ENCODE data around the gene EMX1. TPM values are rescaled to one million over a fixed set of nuclear protein-coding genes. Genes with fewer than 3 reads are reported as not detected.

Gene EMX1
- total and polyA plus RNA-seq, 2 of the 13 experiments (the other 11 are each of a cell fraction or from before 2014, with no cell fraction given), result 0.62 to 4.9 TPM

DNA sequence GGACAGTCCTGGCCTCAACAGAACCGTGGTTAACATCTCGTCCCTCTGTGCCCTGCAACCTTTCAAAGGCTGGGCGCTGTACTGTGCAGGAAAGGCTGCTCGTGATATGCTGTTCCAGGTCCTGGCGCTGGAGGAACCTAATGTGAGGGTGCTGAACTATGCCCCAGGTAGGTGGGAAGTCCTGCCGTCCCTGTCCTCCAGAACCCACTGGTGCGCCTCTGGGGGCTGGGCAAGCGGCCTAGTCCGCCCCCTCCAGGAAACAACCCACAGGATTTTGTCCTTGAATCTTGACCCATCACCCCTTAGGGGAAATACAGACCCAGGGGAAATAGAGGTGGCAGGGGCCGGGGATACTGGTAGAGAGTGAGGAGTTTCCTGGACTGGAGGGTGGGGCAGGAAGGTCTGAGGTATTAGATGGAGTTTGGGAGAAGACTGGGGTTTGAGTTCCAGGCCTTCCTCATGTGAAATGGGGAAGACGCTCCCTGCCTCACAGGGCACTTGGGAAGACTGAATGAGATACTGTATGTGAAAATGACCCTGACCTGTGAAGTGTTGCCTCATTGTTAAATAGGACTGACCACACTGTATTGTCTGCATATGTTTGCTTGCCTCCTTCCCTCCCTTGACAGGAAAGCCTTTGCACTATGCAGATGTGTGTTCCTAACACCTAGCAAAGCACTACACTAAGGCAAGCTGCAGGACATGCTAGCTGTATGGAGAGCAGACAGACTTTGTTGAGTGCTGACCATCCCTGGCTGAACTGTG is 28.7 kb upstream of the EMX1 start (continued):
- TF ChIP-seq, protein P1, sequence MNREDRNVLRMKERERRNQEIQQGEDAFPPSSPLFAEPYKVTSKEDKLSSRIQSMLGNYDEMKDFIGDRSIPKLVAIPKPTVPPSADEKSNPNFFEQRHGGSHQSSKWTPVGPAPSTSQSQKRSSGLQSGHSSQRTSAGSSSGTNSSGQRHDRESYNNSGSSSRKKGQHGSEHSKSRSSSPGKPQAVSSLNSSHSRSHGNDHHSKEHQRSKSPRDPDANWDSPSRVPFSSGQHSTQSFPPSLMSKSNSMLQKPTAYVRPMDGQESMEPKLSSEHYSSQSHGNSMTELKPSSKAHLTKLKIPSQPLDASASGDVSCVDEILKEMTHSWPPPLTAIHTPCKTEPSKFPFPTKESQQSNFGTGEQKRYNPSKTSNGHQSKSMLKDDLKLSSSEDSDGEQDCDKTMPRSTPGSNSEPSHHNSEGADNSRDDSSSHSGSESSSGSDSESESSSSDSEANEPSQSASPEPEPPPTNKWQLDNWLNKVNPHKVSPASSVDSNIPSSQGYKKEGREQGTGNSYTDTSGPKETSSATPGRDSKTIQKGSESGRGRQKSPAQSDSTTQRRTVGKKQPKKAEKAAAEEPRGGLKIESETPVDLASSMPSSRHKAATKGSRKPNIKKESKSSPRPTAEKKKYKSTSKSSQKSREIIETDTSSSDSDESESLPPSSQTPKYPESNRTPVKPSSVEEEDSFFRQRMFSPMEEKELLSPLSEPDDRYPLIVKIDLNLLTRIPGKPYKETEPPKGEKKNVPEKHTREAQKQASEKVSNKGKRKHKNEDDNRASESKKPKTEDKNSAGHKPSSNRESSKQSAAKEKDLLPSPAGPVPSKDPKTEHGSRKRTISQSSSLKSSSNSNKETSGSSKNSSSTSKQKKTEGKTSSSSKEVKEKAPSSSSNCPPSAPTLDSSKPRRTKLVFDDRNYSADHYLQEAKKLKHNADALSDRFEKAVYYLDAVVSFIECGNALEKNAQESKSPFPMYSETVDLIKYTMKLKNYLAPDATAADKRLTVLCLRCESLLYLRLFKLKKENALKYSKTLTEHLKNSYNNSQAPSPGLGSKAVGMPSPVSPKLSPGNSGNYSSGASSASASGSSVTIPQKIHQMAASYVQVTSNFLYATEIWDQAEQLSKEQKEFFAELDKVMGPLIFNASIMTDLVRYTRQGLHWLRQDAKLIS (CRISPR knock-in tag; IDR thresholded peaks at IDR 0.05), result no peak
- TF ChIP-seq, protein P2, sequence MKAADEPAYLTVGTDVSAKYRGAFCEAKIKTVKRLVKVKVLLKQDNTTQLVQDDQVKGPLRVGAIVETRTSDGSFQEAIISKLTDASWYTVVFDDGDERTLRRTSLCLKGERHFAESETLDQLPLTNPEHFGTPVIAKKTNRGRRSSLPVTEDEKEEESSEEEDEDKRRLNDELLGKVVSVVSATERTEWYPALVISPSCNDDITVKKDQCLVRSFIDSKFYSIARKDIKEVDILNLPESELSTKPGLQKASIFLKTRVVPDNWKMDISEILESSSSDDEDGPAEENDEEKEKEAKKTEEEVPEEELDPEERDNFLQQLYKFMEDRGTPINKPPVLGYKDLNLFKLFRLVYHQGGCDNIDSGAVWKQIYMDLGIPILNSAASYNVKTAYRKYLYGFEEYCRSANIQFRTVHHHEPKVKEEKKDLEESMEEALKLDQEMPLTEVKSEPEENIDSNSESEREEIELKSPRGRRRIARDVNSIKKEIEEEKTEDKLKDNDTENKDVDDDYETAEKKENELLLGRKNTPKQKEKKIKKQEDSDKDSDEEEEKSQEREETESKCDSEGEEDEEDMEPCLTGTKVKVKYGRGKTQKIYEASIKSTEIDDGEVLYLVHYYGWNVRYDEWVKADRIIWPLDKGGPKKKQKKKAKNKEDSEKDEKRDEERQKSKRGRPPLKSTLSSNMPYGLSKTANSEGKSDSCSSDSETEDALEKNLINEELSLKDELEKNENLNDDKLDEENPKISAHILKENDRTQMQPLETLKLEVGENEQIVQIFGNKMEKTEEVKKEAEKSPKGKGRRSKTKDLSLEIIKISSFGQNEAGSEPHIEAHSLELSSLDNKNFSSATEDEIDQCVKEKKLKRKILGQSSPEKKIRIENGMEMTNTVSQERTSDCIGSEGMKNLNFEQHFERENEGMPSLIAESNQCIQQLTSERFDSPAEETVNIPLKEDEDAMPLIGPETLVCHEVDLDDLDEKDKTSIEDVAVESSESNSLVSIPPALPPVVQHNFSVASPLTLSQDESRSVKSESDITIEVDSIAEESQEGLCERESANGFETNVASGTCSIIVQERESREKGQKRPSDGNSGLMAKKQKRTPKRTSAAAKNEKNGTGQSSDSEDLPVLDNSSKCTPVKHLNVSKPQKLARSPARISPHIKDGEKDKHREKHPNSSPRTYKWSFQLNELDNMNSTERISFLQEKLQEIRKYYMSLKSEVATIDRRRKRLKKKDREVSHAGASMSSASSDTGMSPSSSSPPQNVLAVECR (CRISPR knock-in tag; IDR thresholded peaks at IDR 0.05; ENCODE audit: borderline replicate concordance), result no peak; the same call in 1 of the 2 replicates
- TF ChIP-seq, protein P3, sequence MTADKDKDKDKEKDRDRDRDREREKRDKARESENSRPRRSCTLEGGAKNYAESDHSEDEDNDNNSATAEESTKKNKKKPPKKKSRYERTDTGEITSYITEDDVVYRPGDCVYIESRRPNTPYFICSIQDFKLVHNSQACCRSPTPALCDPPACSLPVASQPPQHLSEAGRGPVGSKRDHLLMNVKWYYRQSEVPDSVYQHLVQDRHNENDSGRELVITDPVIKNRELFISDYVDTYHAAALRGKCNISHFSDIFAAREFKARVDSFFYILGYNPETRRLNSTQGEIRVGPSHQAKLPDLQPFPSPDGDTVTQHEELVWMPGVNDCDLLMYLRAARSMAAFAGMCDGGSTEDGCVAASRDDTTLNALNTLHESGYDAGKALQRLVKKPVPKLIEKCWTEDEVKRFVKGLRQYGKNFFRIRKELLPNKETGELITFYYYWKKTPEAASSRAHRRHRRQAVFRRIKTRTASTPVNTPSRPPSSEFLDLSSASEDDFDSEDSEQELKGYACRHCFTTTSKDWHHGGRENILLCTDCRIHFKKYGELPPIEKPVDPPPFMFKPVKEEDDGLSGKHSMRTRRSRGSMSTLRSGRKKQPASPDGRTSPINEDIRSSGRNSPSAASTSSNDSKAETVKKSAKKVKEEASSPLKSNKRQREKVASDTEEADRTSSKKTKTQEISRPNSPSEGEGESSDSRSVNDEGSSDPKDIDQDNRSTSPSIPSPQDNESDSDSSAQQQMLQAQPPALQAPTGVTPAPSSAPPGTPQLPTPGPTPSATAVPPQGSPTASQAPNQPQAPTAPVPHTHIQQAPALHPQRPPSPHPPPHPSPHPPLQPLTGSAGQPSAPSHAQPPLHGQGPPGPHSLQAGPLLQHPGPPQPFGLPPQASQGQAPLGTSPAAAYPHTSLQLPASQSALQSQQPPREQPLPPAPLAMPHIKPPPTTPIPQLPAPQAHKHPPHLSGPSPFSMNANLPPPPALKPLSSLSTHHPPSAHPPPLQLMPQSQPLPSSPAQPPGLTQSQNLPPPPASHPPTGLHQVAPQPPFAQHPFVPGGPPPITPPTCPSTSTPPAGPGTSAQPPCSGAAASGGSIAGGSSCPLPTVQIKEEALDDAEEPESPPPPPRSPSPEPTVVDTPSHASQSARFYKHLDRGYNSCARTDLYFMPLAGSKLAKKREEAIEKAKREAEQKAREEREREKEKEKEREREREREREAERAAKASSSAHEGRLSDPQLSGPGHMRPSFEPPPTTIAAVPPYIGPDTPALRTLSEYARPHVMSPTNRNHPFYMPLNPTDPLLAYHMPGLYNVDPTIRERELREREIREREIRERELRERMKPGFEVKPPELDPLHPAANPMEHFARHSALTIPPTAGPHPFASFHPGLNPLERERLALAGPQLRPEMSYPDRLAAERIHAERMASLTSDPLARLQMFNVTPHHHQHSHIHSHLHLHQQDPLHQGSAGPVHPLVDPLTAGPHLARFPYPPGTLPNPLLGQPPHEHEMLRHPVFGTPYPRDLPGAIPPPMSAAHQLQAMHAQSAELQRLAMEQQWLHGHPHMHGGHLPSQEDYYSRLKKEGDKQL (CRISPR knock-in tag; IDR thresholded peaks at IDR 0.05; ENCODE audit: low read depth), result no peak
- TF ChIP-seq ZNF75D (CRISPR knock-in tag; IDR thresholded peaks at IDR 0.05; ENCODE audit: borderline replicate concordance) (no peak), ZNF564 (CRISPR knock-in tag; IDR thresholded peaks at IDR 0.05) (0 out of 2 replicates have a peak, but pooled peaks have one; percentile 13), ERF (CRISPR knock-in tag; IDR thresholded peaks at IDR 0.05) (no peak), ISL2 (CRISPR knock-in tag; IDR thresholded peaks at IDR 0.05) (peak; percentile 82), SIX1 (CRISPR knock-in tag; IDR thresholded peaks at IDR 0.05; ENCODE audit: borderline replicate concordance) (0 out of 2 replicates have a peak, but pooled peaks have one; percentile 30)
- TF ChIP-seq, protein P4, sequence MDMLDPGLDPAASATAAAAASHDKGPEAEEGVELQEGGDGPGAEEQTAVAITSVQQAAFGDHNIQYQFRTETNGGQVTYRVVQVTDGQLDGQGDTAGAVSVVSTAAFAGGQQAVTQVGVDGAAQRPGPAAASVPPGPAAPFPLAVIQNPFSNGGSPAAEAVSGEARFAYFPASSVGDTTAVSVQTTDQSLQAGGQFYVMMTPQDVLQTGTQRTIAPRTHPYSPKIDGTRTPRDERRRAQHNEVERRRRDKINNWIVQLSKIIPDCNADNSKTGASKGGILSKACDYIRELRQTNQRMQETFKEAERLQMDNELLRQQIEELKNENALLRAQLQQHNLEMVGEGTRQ (IDR thresholded peaks at IDR 0.05; ENCODE audit: low read depth, low read length), result no peak
- TF ChIP-seq, protein P4 (CRISPR knock-in tag; IDR thresholded peaks at IDR 0.05; ENCODE audit: borderline replicate concordance), result no peak
- TF ChIP-seq, protein P5, sequence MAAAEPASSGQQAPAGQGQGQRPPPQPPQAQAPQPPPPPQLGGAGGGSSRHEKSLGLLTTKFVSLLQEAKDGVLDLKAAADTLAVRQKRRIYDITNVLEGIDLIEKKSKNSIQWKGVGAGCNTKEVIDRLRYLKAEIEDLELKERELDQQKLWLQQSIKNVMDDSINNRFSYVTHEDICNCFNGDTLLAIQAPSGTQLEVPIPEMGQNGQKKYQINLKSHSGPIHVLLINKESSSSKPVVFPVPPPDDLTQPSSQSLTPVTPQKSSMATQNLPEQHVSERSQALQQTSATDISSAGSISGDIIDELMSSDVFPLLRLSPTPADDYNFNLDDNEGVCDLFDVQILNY (CRISPR knock-in tag; conservative IDR thresholded peaks at IDR 0.05), result no peak

Data from HepG2 (cell line).